SIG-M5 treated with dmso at 0.1 percent for 504 hours (cell line): ENCODE results near the gene MRPL21.

Experiments used
- DNase-seq: peaks from one replicate; lab custom pipeline; 2025; ENCODE audit not compliant: unreplicated experiment; lab: John Stamatoyannopoulos, UW

The MRPL21 gene

GRCh38 chr11:68903288-68904247 lies at the start of gene MRPL21, which contains the start of gene IGHMBP2:
Gene MRPL21, minus strand, starts transcription at chr11:68903832. Its CDS starts 22 bp downstream, at chr11:68903810.
Gene IGHMBP2, plus strand, starts transcription at chr11:68903891. Its CDS starts 62 bp downstream, at chr11:68903953.
- peak; percentile 65 for DNase-seq

- no peak for DNase-seq
These were observed 47.1 kb upstream of the MRPL21 start for GRCh38 chr11:68950762-68951161.

GRCh38 chr11:68950270-68950669 lies 46.6 kb upstream of the MRPL21 start:
- DNase-seq = peak; percentile 31

GRCh38 chr11:68948935-68949334 lies 45.3 kb upstream of the MRPL21 start:
- no peak for DNase-seq

- no peak for DNase-seq
These were observed 44.9 kb upstream of the MRPL21 start for GRCh38 chr11:68948496-68948895.

- DNase-seq = no peak
These were observed 43.5 kb upstream of the MRPL21 start for GRCh38 chr11:68947151-68947550.

GRCh38 chr11:68946416-68947090 lies 42.9 kb upstream of the MRPL21 start:
- DNase-seq = no peak

GRCh38 chr11:68942751-68943271 lies 39.2 kb upstream of the MRPL21 start:
- no peak for DNase-seq

GRCh38 chr11:68942095-68942620 lies 38.5 kb upstream of the MRPL21 start:
- DNase-seq = no peak

GRCh38 chr11:68941324-68942094 lies 37.9 kb upstream of the MRPL21 start:
- no peak for DNase-seq

- no peak for DNase-seq
These were observed 37.2 kb upstream of the MRPL21 start for GRCh38 chr11:68940651-68941323.

- no peak for DNase-seq
These were observed 36.2 kb upstream of the MRPL21 start for GRCh38 chr11:68939583-68940555.

GRCh38 chr11:68938816-68939582 lies 35.4 kb upstream of the MRPL21 start:
- no peak for DNase-seq

GRCh38 chr11:68938088-68938487 lies 34.5 kb upstream of the MRPL21 start:
- DNase-seq = no peak

- no peak for DNase-seq
These were observed 33.3 kb upstream of the MRPL21 start for GRCh38 chr11:68936676-68937620.

- no peak for DNase-seq
These were observed 32.7 kb upstream of the MRPL21 start for GRCh38 chr11:68936358-68936636.
